C4-2B (cell line): ENCODE data around the gene CPE.

Experiments
- CTCF ChIP-seq: fragments of 450-650 bp; conservative IDR thresholded peaks from 2 replicates; pipeline ENCODE4 v1.5.1; 2017; ENCODE audit warnings: mild to moderate bottlenecking
- ZFX ChIP-seq: fragments of 450-650 bp; IDR thresholded peaks from 2 replicates; pipeline ENCODE4 v1.6.1; 2017

GRCh38 chr4:165368567-165368966 is 10.2 kb upstream of the CPE start:
- TF ChIP-seq CTCF, result no peak
- no peak for TF ChIP-seq ZFX
